SK-N-SH treated with all-trans-retinoic acid at 6 μM for 48 hours (cell line): ENCODE results near the gene TWNK.

Experiments
- ATAC-seq: fragments of 200-7000 bp; cut with Tn5 transposase; 3 replicates; pipeline ENCODE4 v1.9.1; 2020; ENCODE audit warnings: mild to moderate bottlenecking, moderate library complexity
- ARNTL ChIP-seq: fragments of 450-650 bp; formaldehyde crosslinking; IDR thresholded peaks from 2 replicates; pipeline ENCODE4 v1.5.0; 2020; ENCODE audit warnings: low read depth, mild to moderate bottlenecking, moderate library complexity, borderline replicate concordance
- BACH2 ChIP-seq: fragments of 250-450 bp; sonication (Bioruptor Pico); IDR thresholded peaks from 2 replicates; pipeline ENCODE4 v1.9.0; 2021; ENCODE audit warnings: mild to moderate bottlenecking, borderline replicate concordance
- CSDC2 ChIP-seq: fragments of 250-450 bp; sonication (Bioruptor Pico); IDR thresholded peaks from 2 replicates; pipeline ENCODE4 v1.5.0; 2020; ENCODE audit warnings: mild to moderate bottlenecking, moderate library complexity
- ESRRG ChIP-seq: fragments of 250-450 bp; sonication (Bioruptor Pico); IDR thresholded peaks from 2 replicates; pipeline ENCODE4 v1.6.1; 2021; ENCODE audit warnings: mild to moderate bottlenecking
- GLIS3 ChIP-seq: fragments of 250-450 bp; sonication (Bioruptor Pico); IDR thresholded peaks from 2 replicates; pipeline ENCODE4 v1.5.0; 2020; ENCODE audit warnings: mild to moderate bottlenecking, moderate library complexity
- ISL1 ChIP-seq: fragments of 250-450 bp; sonication (Bioruptor Pico); IDR thresholded peaks from 2 replicates; pipeline ENCODE4 v2.1.2; 2022; ENCODE audit warnings: mild to moderate bottlenecking, moderate library complexity
- OSR1 ChIP-seq: fragments of 250-450 bp; sonication (Bioruptor Pico); IDR thresholded peaks from 2 replicates; pipeline ENCODE4 v1.8.0; 2022; ENCODE audit warnings: moderate library complexity, mild to moderate bottlenecking, inconsistent platforms
- PATZ1 ChIP-seq: fragments of 250-450 bp; sonication (Bioruptor Pico); IDR thresholded peaks from 2 replicates; pipeline ENCODE4 v1.8.0; 2020; ENCODE audit warnings: mild to moderate bottlenecking, moderate library complexity, borderline replicate concordance
- PPARA ChIP-seq: fragments of 250-450 bp; sonication (Bioruptor Pico); IDR thresholded peaks from 2 replicates; pipeline ENCODE4 v1.5.0; 2020; ENCODE audit warnings: mild to moderate bottlenecking, borderline replicate concordance
- SNAI2 ChIP-seq: fragments of 250-450 bp; sonication (Bioruptor Pico); IDR thresholded peaks from 2 replicates; pipeline ENCODE4 v1.5.0; 2020; ENCODE audit warnings: mild to moderate bottlenecking, moderate library complexity
- TOX ChIP-seq: fragments of 250-450 bp; sonication (Bioruptor Pico); IDR thresholded peaks from 2 replicates; pipeline ENCODE4 v1.8.0; 2021; ENCODE audit warnings: mild to moderate bottlenecking, moderate library complexity, borderline replicate concordance
- TSHZ2 ChIP-seq: fragments of 250-450 bp; sonication (Bioruptor Pico); IDR thresholded peaks from 2 replicates; pipeline ENCODE4 v1.5.0; 2020; ENCODE audit warnings: mild to moderate bottlenecking, moderate library complexity
- ZC3H10 ChIP-seq: fragments of 250-450 bp; sonication (Bioruptor Pico); IDR thresholded peaks from 2 replicates; pipeline ENCODE4 v1.5.1; 2021; ENCODE audit warnings: mild to moderate bottlenecking, moderate library complexity
- ZFP30 ChIP-seq: fragments of 450-650 bp; formaldehyde crosslinking; IDR thresholded peaks from 2 replicates; pipeline ENCODE4 v1.5.0; 2022; ENCODE audit warnings: mild to moderate bottlenecking, moderate library complexity
- ZNF565 ChIP-seq: fragments of 450-650 bp; formaldehyde crosslinking; conservative IDR thresholded peaks from 2 replicates; pipeline ENCODE4 v1.5.0; 2020; ENCODE audit warnings: low read depth, mild to moderate bottlenecking, moderate library complexity
- ZNF70 ChIP-seq: fragments of 450-650 bp; formaldehyde crosslinking; IDR thresholded peaks from 2 replicates; pipeline ENCODE4 v1.5.0; 2020; ENCODE audit warnings: mild to moderate bottlenecking, moderate library complexity
- ZNF8 ChIP-seq: fragments of 450-650 bp; formaldehyde crosslinking; IDR thresholded peaks from 2 replicates; pipeline ENCODE4 v1.5.0; 2020; ENCODE audit warnings: mild to moderate bottlenecking, moderate library complexity
- TF ChIP-seq, protein P1 (sequence below): fragments of 250-450 bp; sonication (Bioruptor Pico); IDR thresholded peaks from 2 replicates; pipeline ENCODE4 v1.5.1; 2021; ENCODE audit warnings: mild to moderate bottlenecking, moderate library complexity
- TF ChIP-seq, protein P2 (sequence below): fragments of 250-450 bp; sonication (Bioruptor Pico); IDR thresholded peaks from 2 replicates; pipeline ENCODE4 v1.8.0; 2021; ENCODE audit warnings: low read depth, mild to moderate bottlenecking, moderate library complexity, borderline replicate concordance
- TF ChIP-seq, protein P3 (sequence below): fragments of 250-450 bp; sonication (Bioruptor Pico); IDR thresholded peaks from 2 replicates; pipeline ENCODE4 v1.5.1; 2020; ENCODE audit warnings: low read depth, mild to moderate bottlenecking, moderate library complexity

Gene TWNK

DNA sequence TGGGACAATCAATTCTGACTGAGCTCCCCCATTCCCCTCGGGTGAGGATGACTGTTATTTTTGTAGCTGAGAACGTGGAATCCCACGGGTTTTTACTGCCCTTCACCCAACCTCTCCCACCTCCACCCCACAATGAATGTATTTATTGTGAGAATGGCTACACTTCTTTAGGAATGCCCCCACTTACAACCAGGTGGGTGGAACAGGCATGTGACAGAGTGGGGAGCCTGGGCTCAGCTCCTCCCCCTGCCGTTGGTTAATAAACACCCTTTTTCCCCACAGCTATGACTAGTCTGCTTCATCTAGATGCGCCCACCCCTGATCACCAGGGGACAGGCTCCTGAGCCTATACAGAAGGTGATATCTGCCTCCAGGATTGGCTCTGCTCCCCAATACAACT is 2.0 kb upstream of the TWNK start:
- no peak for ATAC-seq
- TF ChIP-seq ARNTL (CRISPR knock-in tag): no peak
- TF ChIP-seq, protein P1, sequence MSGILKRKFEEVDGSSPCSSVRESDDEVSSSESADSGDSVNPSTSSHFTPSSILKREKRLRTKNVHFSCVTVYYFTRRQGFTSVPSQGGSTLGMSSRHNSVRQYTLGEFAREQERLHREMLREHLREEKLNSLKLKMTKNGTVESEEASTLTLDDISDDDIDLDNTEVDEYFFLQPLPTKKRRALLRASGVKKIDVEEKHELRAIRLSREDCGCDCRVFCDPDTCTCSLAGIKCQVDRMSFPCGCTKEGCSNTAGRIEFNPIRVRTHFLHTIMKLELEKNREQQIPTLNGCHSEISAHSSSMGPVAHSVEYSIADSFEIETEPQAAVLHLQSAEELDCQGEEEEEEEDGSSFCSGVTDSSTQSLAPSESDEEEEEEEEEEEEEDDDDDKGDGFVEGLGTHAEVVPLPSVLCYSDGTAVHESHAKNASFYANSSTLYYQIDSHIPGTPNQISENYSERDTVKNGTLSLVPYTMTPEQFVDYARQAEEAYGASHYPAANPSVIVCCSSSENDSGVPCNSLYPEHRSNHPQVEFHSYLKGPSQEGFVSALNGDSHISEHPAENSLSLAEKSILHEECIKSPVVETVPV (CRISPR knock-in tag): no peak

GRCh38 chr10:100986623-100986951 is 756 bp upstream of the TWNK start:
- ATAC-seq: no peak; the same call in 2 of the 3 replicates
- no peak for TF ChIP-seq ZNF8 (CRISPR knock-in tag)
- TF ChIP-seq OSR1 (CRISPR knock-in tag): no peak
- TF ChIP-seq, protein P2, sequence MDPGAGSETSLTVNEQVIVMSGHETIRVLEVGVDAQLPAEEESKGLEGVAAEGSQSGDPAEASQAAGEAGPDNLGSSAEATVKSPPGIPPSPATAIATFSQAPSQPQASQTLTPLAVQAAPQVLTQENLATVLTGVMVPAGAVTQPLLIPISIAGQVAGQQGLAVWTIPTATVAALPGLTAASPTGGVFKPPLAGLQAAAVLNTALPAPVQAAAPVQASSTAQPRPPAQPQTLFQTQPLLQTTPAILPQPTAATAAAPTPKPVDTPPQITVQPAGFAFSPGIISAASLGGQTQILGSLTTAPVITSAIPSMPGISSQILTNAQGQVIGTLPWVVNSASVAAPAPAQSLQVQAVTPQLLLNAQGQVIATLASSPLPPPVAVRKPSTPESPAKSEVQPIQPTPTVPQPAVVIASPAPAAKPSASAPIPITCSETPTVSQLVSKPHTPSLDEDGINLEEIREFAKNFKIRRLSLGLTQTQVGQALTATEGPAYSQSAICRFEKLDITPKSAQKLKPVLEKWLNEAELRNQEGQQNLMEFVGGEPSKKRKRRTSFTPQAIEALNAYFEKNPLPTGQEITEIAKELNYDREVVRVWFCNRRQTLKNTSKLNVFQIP (CRISPR knock-in tag): no peak
- TF ChIP-seq GLIS3 (CRISPR knock-in tag): no peak
- no peak for TF ChIP-seq PPARA (CRISPR knock-in tag)
- no peak for TF ChIP-seq BACH2 (CRISPR knock-in tag)
- TF ChIP-seq ISL1 (CRISPR knock-in tag): no peak
- no peak for TF ChIP-seq ESRRG
- TF ChIP-seq ZC3H10 (CRISPR knock-in tag): no peak
- no peak for TF ChIP-seq ZFP30 (CRISPR knock-in tag)
- TF ChIP-seq, all 23 proteins: peak for 0

DNA sequence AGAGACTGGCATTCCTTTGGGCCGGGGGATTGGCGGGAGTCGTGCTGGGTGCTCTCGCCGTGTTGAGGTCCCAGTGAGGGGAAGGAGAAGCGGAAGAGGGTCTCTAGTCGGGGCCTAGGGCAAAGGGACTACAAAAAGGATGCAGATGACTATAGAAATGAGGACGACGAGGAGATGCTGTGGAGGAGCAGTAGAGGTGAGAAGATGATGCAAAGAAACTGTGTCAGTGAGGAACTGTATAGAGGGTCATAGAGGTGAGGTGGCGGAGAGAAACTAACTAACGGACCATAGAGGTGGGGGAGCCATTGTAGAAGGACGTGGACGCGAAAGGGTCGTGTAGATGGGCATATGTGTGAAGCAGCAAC is 324 bp downstream of the TWNK start:
- peak; percentile 20 for ATAC-seq
- TF ChIP-seq ZFP30 (CRISPR knock-in tag): no peak
- TF ChIP-seq PPARA (CRISPR knock-in tag): no peak
- TF ChIP-seq ARNTL (CRISPR knock-in tag): no peak
- no peak for TF ChIP-seq TOX (CRISPR knock-in tag)
- TF ChIP-seq ESRRG: no peak
- no peak for TF ChIP-seq ISL1 (CRISPR knock-in tag)
- TF ChIP-seq, protein P3, sequence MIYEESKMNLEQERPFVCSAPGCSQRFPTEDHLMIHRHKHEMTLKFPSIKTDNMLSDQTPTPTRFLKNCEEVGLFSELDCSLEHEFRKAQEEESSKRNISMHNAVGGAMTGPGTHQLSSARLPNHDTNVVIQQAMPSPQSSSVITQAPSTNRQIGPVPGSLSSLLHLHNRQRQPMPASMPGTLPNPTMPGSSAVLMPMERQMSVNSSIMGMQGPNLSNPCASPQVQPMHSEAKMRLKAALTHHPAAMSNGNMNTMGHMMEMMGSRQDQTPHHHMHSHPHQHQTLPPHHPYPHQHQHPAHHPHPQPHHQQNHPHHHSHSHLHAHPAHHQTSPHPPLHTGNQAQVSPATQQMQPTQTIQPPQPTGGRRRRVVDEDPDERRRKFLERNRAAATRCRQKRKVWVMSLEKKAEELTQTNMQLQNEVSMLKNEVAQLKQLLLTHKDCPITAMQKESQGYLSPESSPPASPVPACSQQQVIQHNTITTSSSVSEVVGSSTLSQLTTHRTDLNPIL: no peak
- TF ChIP-seq SNAI2 (CRISPR knock-in tag): no peak
- no peak for TF ChIP-seq ZNF565 (CRISPR knock-in tag)
- TF ChIP-seq, protein P2 (CRISPR knock-in tag): no peak
- TF ChIP-seq BACH2 (CRISPR knock-in tag): no peak
- TF ChIP-seq ZNF70 (CRISPR knock-in tag): no peak
- no peak for TF ChIP-seq CSDC2
- TF ChIP-seq PATZ1 (CRISPR knock-in tag): no peak
- no peak for TF ChIP-seq TSHZ2
- TF ChIP-seq GLIS3 (CRISPR knock-in tag): no peak
